ENCODE measurements around the gene CTDSPL. TPM values are rescaled to one million over a fixed set of nuclear protein-coding genes. Genes with fewer than 3 reads are reported as not detected.
A peak's percentile ranks its signal among the peaks of the same experiment; 100 is the strongest.

The CTDSPL gene
- total RNA-seq, 2 donors from 2014 or later = 27.8 to 30.7 TPM

GRCh38 chr3:37935756-37936666, 74.3 kb downstream of the CTDSPL start:
- H3K9me3 Mint-ChIP-seq = no peaks in the 10 kb centered on the region
- H3K36me3 Mint-ChIP-seq (ENCODE audit: low read depth) = no peaks in the 10 kb centered on the region
- H3K4me3 Mint-ChIP-seq = no peak overlapping the region
- TF ChIP-seq CTCF (conservative IDR thresholded peaks at IDR 0.05) = no peak
- Histone ChIP-seq H3K4me3 (ENCODE audit: low read length) (no peak overlapping the region), H3K27me3 (ENCODE audit: control insufficient read depth, insufficient read depth, low read length, poor library complexity, severe bottlenecking) (no peaks in the 10 kb centered on the region), H3K9ac (ENCODE audit: extremely low read depth, low read length, poor library complexity, severe bottlenecking) (no peak overlapping the region), H3K4me1 (ENCODE audit: control insufficient read depth, insufficient read depth, low read length) (no peaks in the 10 kb centered on the region), H3K36me3 (ENCODE audit: control insufficient read depth, insufficient read depth, low read length) (no peaks in the 10 kb centered on the region), H3K27ac (ENCODE audit: low read depth, low read length) (peak overlapping the region; percentile 1), H3K9me3 (ENCODE audit: control insufficient read depth, low read length) (no peaks in the 10 kb centered on the region)
- H3K27me3 Mint-ChIP-seq (ENCODE audit: insufficient read depth) = no peaks in the 10 kb centered on the region
- WGBS, 2 experiments (ENCODE audit: insufficient coverage in 1 of 2, insufficient read length in 1 of 2) = 87 to 92% methylated on average over 5 to 9 of the region's 9 CpGs
- peak overlapping the region; percentile 38 for H3K27ac Mint-ChIP-seq
- peaks cover 14% of the 10 kb centered on the region for H3K4me1 Mint-ChIP-seq
- peak; percentile 56 for DNase-seq

GRCh38 chr3:37937156-37937555, 75.5 kb downstream of the CTDSPL start:
- 84% methylated on average over 6 of the region's 6 CpGs; no CpG with 5 or more reads in 1 of the 2 experiments for WGBS, 2 experiments (ENCODE audit: insufficient coverage in 1 of 2, insufficient read length in 1 of 2)
- no peaks in the 10 kb centered on the region for H3K4me1 ChIP-seq (ENCODE audit: control insufficient read depth, insufficient read depth, low read length)
- no peaks in the 10 kb centered on the region for H3K27me3 ChIP-seq (ENCODE audit: control insufficient read depth, insufficient read depth, low read length, poor library complexity, severe bottlenecking)
- H3K27ac Mint-ChIP-seq = no peak overlapping the region
- no peaks in the 10 kb centered on the region for H3K9me3 Mint-ChIP-seq
- no peaks in the 10 kb centered on the region for H3K9me3 ChIP-seq (ENCODE audit: control insufficient read depth, low read length)
- H3K27me3 Mint-ChIP-seq (ENCODE audit: insufficient read depth) = no peaks in the 10 kb centered on the region
- H3K27ac ChIP-seq (ENCODE audit: low read depth, low read length) = no peak overlapping the region
- peaks cover 20% of the 10 kb centered on the region for H3K4me1 Mint-ChIP-seq
- H3K4me3 ChIP-seq (ENCODE audit: low read length) = no peak overlapping the region
- no peaks in the 10 kb centered on the region for H3K36me3 Mint-ChIP-seq (ENCODE audit: low read depth)
- no peak for DNase-seq
- no peak overlapping the region for H3K9ac ChIP-seq (ENCODE audit: extremely low read depth, low read length, poor library complexity, severe bottlenecking)
- H3K36me3 ChIP-seq (ENCODE audit: control insufficient read depth, insufficient read depth, low read length) = no peaks in the 10 kb centered on the region
- no peak overlapping the region for H3K4me3 Mint-ChIP-seq
- TF ChIP-seq CTCF (conservative IDR thresholded peaks at IDR 0.05) = no peak

- TF ChIP-seq CTCF (conservative IDR thresholded peaks at IDR 0.05) = no peak
- Histone ChIP-seq H3K9ac (ENCODE audit: extremely low read depth, low read length, poor library complexity, severe bottlenecking) (no peak overlapping the region), H3K27ac (ENCODE audit: low read depth, low read length) (no peak overlapping the region), H3K9me3 (ENCODE audit: control insufficient read depth, low read length) (no peaks in the 10 kb centered on the region), H3K36me3 (ENCODE audit: control insufficient read depth, insufficient read depth, low read length) (no peaks in the 10 kb centered on the region), H3K27me3 (ENCODE audit: control insufficient read depth, insufficient read depth, low read length, poor library complexity, severe bottlenecking) (no peaks in the 10 kb centered on the region), H3K4me3 (ENCODE audit: low read length) (no peak overlapping the region), H3K4me1 (ENCODE audit: control insufficient read depth, insufficient read depth, low read length) (no peaks in the 10 kb centered on the region)
- Mint-ChIP-seq H3K4me3 (no peak overlapping the region), H3K36me3 (ENCODE audit: low read depth) (no peaks in the 10 kb centered on the region), H3K27ac (no peak overlapping the region), H3K27me3 (ENCODE audit: insufficient read depth) (no peaks in the 10 kb centered on the region), H3K9me3 (no peaks in the 10 kb centered on the region), H3K4me1 (peaks cover 20% of the 10 kb centered on the region)
- DNase-seq = no peak
- WGBS, 2 experiments (ENCODE audit: insufficient coverage in 1 of 2, insufficient read length in 1 of 2) = 100% methylated on average over 2 of the region's 2 CpGs; no CpG with 5 or more reads in 1 of the 2 experiments
Observed at GRCh38 chr3:37938011-37938410, 76.3 kb downstream of the CTDSPL start.

Data from endodermal cell (in vitro differentiated cells).